KOPT-K1 (cell line): ENCODE data around the gene ACSM2B.
"Not testable (repeated sequence)": the region's sequence is repeated elsewhere in the genome, so short reads cannot be mapped to it uniquely, and the experiment has no call there.

ENCODE experiments used
- H3K27ac ChIP-seq: fragments of 200-600 bp; sonication (generic); 2 replicates; pipeline ENCODE4 v1.5.1; 2016; ENCODE audit warnings: antibody characterized with exemption, mild to moderate bottlenecking, low read depth, low read length; ENCODE audit not compliant: poor library complexity, severe bottlenecking
- H3K36me3 ChIP-seq: fragments of 200-600 bp; sonication (generic); 2 replicates; pipeline ENCODE4 v1.5.1; 2017; ENCODE audit warnings: antibody characterized with exemption, mild to moderate bottlenecking, low read length, moderate library complexity; ENCODE audit not compliant: insufficient read depth
- H3K9me3 ChIP-seq: fragments of 200-600 bp; sonication (generic); 2 replicates; pipeline ENCODE4 v1.5.1; 2017; ENCODE audit warnings: antibody characterized with exemption, low read length, mild to moderate bottlenecking; ENCODE audit not compliant: insufficient read depth, poor library complexity, severe bottlenecking

The ACSM2B gene

DNA sequence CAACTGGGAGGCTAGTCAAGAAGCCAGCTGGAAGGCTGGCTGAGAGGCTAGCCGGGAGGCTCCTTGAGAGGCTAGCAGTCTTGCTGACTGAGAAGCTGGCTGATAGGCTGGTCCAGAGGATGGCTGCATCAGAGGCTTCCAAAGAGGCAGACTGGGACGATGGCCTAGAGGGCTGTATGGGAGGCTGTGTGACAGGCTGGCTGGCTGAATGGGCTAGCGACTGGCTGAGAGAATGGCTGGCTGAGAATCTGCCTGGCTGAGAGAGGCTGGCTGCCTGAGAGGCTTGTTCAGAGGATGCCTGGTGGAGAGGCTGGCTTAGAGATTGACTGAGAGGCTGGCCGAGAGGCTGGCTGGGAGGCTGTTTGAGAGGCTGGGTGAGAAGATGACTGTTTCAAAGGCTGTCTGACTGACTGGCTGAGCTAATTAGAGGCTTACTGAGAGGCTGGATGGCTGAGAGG, 34.8 kb upstream of the ACSM2B start:
- Histone ChIP-seq H3K27ac (no peak overlapping the region), H3K36me3 (no peaks in the 10 kb centered on the region), H3K9me3 (no peaks in the 10 kb centered on the region)

DNA sequence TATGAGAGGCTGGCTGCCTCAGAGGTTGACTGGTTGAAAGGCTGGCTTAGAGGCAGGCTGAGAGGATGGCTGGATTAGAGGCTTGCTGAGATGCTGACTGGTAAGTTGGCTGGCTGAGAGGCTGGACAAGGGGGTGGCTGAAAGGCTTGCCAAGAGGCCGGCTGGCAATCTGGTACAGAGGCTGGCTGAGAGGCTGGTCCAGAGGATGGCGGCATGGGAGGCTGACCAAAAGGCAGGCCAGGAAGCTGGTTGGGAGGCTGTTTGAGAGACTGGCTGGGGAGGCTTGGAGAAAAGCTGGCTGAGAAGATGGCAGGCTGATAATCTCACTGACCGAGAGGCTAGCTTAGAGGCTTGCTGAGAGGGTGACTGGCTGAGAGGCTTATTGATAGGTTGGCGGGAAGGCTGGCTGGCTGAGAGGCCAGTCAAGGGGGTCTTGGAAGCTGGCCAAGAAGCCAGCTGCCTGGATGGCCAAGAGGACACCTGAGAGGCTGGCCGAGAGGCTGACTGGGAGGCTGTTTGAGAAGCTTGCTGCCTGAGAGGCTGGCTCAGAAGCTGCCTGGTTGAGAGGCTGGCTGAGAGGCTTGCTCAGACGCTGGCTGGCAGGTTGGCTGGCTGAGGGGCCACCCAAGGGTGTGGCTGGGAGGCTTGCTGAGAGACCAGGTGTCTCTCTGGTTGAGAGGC, 34.2 kb upstream of the ACSM2B start:
- no peaks in the 10 kb centered on the region for H3K9me3 ChIP-seq
- no peak overlapping the region for H3K27ac ChIP-seq
- no peaks in the 10 kb centered on the region for H3K36me3 ChIP-seq

DNA sequence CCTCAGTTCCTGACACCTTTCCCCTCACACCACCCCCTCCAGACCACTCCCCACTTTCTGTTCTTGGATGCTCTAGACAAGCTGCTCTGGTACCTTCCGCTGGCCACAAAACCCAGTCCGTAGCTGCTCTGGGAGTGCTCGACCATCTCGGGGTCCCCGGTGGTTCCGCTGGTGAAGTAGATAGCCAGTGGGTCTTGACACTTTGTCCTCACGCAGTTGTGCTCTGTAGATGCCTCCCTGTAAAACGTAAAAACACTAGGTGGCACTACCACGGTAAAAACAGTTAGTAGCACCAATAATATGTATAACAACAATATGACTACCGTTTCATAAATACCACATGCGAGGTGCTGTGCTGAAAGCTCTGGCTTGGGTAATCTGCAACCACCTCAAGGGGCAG, 26.0 kb upstream of the ACSM2B start:
- not testable (repeated sequence) for H3K9me3 ChIP-seq

DNA sequence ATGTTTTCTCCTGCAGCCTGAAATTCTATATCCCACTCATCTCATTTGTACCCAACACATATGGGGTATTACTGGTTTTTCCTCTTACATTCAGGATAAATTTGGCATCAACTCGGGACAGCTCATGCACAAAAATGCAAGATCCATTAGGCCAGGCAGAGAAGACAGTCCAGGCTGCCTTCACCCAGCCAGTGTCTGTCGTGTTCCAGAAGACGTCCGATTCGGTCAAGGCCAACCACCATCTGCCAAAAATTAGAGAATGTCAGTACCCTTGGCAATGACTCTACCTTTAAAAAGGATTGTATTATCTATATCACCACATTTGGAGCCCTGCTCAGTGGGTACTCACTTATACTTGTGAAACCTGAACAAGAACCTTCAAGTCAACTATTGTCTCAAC, 23.3 kb upstream of the ACSM2B start:
- H3K36me3 ChIP-seq, H3K9me3 ChIP-seq, H3K27ac ChIP-seq: not testable (repeated sequence)

More for the DNA sequence above, 26.0 kb upstream of the ACSM2B start:
- not testable (repeated sequence) for H3K27ac ChIP-seq, H3K36me3 ChIP-seq

DNA sequence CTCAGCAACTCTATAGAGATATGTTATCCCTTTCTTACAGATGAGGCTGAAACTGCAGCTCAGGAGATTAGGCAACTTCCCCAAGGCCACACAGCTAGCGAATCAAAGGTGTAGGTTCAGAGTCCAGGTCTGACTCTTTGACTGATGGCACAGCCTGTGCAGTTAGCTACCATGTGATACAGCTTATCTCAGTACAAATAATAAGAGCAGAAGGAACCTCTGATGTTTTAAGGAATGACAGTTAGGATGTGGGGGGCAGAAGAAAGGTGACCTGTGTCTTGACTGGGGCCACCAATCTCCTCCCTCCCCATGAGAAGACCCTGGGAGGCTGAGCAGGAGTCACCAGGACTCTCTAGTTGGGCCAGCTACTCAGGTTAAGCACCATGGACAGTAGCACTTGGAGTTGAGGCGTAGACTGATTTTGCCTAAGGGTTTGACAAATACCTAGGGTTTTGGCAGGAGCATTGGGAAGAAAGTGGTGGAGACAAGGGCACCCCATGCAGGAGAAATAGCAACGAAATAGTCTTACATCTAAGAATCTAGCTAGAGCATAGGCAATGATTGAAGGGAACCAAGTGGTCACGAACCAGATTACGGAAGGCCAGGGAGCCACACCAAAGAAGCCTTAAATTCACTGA, 22.8 kb upstream of the ACSM2B start:
- Histone ChIP-seq H3K27ac (no peak overlapping the region), H3K36me3 (no peaks in the 10 kb centered on the region), H3K9me3 (no peaks in the 10 kb centered on the region)

DNA sequence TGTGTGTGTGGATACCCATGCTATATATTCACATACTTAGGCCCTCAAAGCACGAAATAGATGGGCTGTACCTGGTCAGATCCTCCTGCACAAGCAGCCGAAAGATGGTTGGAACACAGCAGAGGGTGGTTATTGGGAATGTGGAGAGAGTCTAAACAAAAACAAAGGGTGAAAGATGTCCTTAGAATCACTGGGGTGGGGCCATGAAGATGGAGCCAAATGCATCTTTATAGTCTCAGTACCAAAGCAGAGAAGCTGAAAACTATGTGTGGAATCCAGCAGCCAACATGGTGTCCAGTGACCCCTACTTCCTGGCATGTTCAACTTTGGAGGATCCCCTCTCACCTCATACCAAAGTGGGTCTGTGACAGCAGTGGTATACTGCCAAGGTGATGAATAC, 19.5 kb upstream of the ACSM2B start:
- H3K9me3 ChIP-seq, H3K36me3 ChIP-seq, H3K27ac ChIP-seq: not testable (repeated sequence)

DNA sequence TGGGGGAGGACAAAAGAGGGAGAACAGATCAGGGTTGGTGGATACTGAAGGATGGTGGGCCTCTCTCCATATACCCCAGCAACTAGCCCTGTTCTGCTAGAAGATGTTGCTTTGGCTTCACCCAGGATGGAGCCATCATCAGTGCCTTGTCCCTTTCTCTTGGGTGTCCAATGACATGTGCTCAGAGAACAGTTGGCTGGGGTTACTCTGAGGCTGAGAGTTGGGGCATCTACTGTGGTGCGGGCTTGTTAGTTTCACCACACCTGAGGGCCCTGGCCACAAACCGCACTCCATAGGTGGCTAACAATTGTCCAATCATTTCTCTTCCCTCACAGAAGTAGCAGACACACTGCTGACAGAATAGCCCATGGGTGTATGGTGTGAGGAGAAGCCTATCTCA, 18.9 kb upstream of the ACSM2B start:
- H3K9me3 ChIP-seq, result not testable (repeated sequence)

DNA sequence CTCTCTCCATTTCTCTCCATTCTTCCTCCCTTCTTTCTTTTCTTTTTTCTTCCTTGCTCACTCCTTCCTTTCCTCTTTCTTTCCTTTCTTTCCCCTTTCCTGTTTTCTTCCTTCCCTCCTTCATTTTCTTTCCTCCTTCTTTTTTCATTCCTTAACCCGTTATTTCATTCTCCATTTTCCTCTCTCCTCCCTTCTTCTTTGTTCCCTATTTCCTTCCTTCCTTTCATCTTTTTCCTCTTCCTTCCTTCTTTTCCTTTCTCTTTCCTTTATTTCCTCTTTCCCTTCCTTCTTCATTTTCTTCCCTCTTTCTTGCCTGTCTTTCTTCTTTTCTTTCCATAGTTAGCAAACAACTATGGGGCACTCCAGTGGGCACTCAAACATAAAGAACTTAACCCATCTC, 16.6 kb upstream of the ACSM2B start:
- not testable (repeated sequence) for H3K36me3 ChIP-seq, H3K9me3 ChIP-seq, H3K27ac ChIP-seq

More for the DNA sequence above, 18.9 kb upstream of the ACSM2B start:
- H3K36me3 ChIP-seq, H3K27ac ChIP-seq: not testable (repeated sequence)

DNA sequence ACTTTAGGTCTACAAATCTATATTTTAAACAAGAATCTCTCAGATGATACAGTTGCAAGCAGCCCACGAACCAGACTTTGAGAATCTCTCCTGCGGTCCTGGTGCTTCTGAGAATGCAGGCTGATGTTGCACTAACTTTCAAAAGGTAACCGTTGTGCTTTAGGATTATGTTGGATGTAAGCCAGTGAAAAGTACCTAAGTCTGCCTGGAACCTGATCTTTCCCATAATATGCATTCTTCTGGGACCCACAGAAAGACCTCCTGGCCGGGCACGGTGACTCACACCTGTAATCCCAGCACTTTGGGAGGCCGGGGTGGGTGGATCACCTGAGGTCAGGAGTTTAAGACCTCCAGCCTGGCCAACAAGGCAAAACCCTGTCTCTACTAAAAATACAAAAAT, 13.3 kb upstream of the ACSM2B start:
- H3K36me3 ChIP-seq, H3K9me3 ChIP-seq, H3K27ac ChIP-seq: not testable (repeated sequence)

DNA sequence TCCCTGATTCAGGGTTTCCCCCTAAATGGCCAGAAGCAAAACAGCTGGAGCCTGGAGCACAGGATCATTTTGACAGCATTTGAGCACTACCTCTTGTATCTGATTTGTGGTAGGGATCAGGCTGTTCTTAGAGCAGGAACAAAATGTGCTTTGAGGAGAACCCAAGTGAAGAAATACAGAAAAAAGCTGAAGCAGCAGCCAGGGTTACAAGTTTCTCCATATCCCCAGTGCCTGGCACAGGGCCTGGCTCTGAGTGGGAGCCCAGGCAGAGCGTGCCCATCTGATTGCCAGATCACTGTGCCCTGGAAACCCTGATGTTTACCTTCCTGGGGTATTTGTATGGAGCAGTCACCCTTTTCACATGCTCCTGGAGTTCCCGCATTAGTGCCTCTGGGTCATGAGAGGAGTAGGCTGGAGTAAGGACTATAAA, 11.5 kb upstream of the ACSM2B start:
- not testable (repeated sequence) for H3K27ac ChIP-seq, H3K9me3 ChIP-seq, H3K36me3 ChIP-seq

DNA sequence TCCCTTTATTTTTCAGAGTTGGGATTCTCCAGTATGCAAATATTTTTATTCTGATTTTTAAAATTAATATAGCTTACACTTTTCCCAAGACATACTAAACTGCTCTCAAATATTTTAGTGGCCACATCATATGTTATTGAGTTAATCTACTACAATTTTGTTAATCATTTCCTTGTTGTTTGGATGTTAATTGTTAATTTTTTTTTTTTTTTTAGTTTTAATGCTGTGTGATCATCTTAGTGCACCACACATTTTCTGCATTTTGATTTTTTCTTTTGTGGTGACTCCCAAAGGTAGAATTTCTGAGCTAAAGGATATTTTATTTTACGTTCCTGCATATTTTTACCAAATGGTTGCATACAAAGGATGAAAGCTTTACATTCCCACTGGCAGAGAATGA, 10.5 kb upstream of the ACSM2B start:
- not testable (repeated sequence) for H3K27ac ChIP-seq, H3K36me3 ChIP-seq, H3K9me3 ChIP-seq

DNA sequence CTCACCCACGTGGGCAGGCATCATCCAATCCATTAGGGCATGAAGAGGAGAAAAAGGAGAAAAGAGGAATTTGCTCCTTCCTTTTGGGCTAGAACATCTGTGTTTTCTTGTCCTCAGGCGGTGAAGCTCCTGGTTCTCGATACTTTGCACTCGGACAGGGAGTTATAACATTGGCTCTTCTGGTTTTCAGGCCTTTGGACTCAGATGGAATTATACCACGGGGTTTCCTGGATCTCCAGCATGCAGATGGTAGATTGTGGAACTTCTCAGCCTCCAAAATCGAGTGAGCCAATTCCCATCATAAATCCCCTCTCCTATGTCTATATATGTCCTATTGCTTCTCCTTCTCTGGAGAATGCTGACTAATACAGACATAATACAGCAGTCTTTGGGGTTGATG, 9.9 kb upstream of the ACSM2B start:
- H3K36me3 ChIP-seq, H3K9me3 ChIP-seq, H3K27ac ChIP-seq: not testable (repeated sequence)

DNA sequence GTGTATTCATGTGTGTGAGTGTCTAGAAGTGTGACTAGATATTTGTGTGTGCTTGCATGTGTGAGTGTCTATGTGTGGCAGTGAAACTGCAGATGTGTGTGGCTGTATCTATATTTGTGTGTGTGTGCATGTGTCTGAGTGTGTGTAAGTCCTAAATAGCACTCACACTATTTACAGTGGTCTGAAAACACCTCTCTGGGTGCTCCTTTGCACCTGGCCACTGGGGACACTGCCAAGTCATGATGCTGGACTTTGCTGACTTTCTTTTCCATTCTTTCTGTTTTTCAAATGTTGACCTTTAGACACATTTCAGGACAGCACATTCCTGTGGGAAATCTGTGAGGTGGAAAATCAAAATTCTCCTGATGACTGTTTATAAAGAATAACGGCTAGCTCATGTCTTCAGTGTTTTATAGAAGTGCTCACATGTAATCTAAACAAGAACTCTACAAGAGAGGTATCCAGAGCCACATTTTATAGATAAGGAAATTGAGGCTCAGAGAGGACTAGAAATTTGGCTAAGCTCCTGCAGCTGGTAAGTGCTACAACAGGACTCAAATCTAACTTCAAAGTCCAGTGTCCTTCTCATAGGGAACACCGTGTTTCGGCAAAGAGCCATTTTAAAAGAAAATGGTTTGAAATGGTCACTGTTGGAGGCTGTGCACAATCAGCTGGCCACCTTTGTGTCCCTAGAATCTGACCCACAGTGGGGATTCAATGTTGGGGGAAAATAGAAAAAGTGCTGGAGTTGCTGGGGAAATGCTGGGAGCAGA, 4.5 kb upstream of the ACSM2B start:
- H3K27ac ChIP-seq, H3K9me3 ChIP-seq, H3K36me3 ChIP-seq: not testable (repeated sequence)

DNA sequence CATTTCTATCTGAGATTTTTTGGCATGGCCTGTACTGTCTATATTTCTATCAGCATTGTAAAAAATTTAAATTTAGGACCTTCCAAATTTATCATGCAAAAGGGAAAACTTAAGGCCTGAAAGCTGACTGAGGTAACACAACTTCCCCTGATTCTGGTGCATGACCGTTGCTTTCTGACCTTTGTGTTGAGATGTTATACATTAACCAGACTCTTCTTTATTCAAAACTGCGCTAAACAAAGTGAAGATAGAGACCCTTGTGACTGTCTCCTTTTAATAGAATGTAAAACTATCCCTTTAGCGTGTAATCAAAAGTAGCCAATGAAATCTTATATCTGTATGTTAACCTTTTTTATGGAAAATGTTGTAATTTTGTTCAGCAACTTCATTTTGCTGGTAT, 1.9 kb upstream of the ACSM2B start:
- H3K27ac ChIP-seq, H3K9me3 ChIP-seq, H3K36me3 ChIP-seq: not testable (repeated sequence)

DNA sequence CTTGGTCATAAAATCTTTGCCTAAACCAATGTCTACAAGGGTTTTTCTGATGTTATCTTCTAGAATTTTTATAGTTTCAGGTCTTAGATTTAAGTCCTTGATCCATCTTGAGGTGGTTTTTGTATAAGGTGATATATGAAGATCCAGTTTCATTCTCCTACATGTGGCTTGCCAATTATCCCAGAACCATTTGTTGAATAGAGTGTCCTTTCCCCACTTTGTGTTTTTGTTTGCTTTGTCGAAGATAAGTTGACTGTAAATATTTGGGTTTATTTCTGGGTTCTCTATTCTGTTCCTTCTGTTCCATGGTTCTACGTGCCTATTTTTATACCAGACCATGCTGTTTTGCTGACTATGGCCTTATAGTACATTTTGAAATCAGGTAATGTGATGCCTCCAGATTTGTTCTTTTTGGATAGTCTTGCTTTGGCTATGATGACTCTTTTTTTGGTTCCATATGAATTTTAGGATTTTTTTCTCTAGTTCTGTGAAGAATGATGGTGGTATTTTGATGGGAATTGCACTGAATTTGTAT, 7.0 kb downstream of the ACSM2B start:
- not testable (repeated sequence) for H3K27ac ChIP-seq, H3K9me3 ChIP-seq, H3K36me3 ChIP-seq
